Adrenal gland (tissue), 12 donors: Measurements from ENCODE around the gene BTBD9. TPM values are rescaled to one million over a fixed set of nuclear protein-coding genes. Genes with fewer than 3 reads are reported as not detected.

Experiments
- DNase-seq, 7 donors: peaks; one replicate each; pipeline ENCODE4 v3.0.0-alpha.2; 2019 to 2020
- H3K27ac ChIP-seq, 5 donors: fragments of 200-600 bp; sonication (generic) in 4 of 5; 1 replicate in 3 of 5; 2 replicates in 2 of 5; pipeline versions ENCODE4 v1.5.1 to v1.8.0; 2016 to 2020; ENCODE audit warnings: mild to moderate bottlenecking in 1 of 5
- H3K27me3 ChIP-seq: fragments of 200-600 bp; 2 replicates; pipeline ENCODE4 v1.8.0; 2021
- H3K36me3 ChIP-seq, 2 donors: fragments of 200-600 bp; replicated peaks in 1 of 2; 1 replicate in 1 of 2; 2 replicates in 1 of 2; pipeline versions ENCODE4 v1.5.1 to v1.8.0; 2018 to 2022
- H3K4me1 ChIP-seq, 2 donors: fragments of 200-600 bp; replicated peaks in 1 of 2; 1 replicate in 1 of 2; 2 replicates in 1 of 2; pipeline versions ENCODE4 v1.5.1 to v1.8.0; 2018 to 2021
- H3K4me3 ChIP-seq, 4 donors: fragments of 200-600 bp; sonication (generic) in 3 of 4; one replicate each; pipeline ENCODE4 v1.5.1; 2016 to 2018
- H3K9me3 ChIP-seq, 3 donors: fragments of 200-600 bp; sonication (generic) in 1 of 3; replicated peaks in 1 of 3; 1 replicate in 2 of 3; 2 replicates in 1 of 3; pipeline versions ENCODE4 v1.5.1 to v1.8.0; 2016 to 2021
- POLR2A ChIP-seq, 2 donors: fragments of 450-650 bp; IDR thresholded peaks; one replicate each; pipeline ENCODE4 v1.6.1; 2017; ENCODE audit warnings: antibody characterized with exemption in 2 of 2, mild to moderate bottlenecking in 2 of 2, moderate library complexity in 1 of 2
- WGBS, 4 donors: extraction: QIAGEN DNeasy Blood & Tissue Kit in 2 of 4; methylation state at CpG; one replicate each; pipeline versions ENCODE4 v1.1.5 to v1.1.7; 2013 to 2017; 5-methylcytosine and 5-hydroxymethylcytosine counted together
- intact Hi-C, 2 donors: fragments of 100-400 bp; cut with DNase I; formaldehyde crosslinking; loops; one replicate each; pipeline versions ENCODE4 v1.14.1 to v1.15.0; 2022 to 2023
- polyA plus RNA-seq, 3 donors: library from polyadenylated mRNA; stranded (reverse); fragments of 200-250 nt in 2 of 3; fragments of 350-450 nt in 1 of 3; fragmentation: Illumina TruSeq in 1 of 3; extraction: RNeasy Lipid Tissue Mini Kit (QIAGEN cat#74804) in 1 of 3; gene quantifications; one replicate each; pipeline ENCODE4 v1.2.3, GENCODE V29; 2013 to 2014
- total RNA-seq, 9 donors: library from RNA; depleted of rRNA in 4 of 9; stranded (reverse); fragments of >200 nt in 4 of 9; fragments of 120-200 nt in 1 of 9; fragmentation: NEBNext Ultra II Directional in 1 of 9; extraction: Animal tissue kit (Norgen Biotek cat#: 25700) in 1 of 9; gene quantifications; one replicate each; pipeline versions ENCODE4 v1.1.0 to v1.2.4, GENCODE V29; 2013 to 2023
- TF ChIP-seq, protein P1 (sequence below), 6 experiments: fragments of 450-650 bp in 4 of 6; fragments of 200-600 bp in 2 of 6; sonication (generic) in 1 of 6; IDR thresholded peaks; 1 replicate in 5 of 6; 2 replicates in 1 of 6; pipeline versions ENCODE4 v1.5.1 to v1.8.0; 2016 to 2021; ENCODE audit warnings: antibody characterized with exemption in 6 of 6, mild to moderate bottlenecking in 2 of 6, moderate library complexity in 1 of 6
- donor health status: healthy with polysubstance abuse.
- donor health status: Bipolar disorder and iron deficiency.
- donor health status: DM: yes; HTN: yes; CAD: no.
- donor health status: DM: no; HTN: no; CAD: no.
- donor health status: DM: no; HTN: no; CAD: no.
- donor health status: DM: yes; HTN: yes; CAD: no.

The BTBD9 gene
- total and polyA plus RNA-seq, 12 donors = 2.4 to 29.6 (median 18.1) TPM

- Histone ChIP-seq H3K4me1 (no peaks in the 10 kb centered on the region), H3K36me3 (no peaks in the 10 kb centered on the region), H3K27ac (no peak overlapping the region), H3K4me3 (no peak overlapping the region), H3K27me3 (no peaks in the 10 kb centered on the region), H3K9me3 (no peaks in the 10 kb centered on the region)
- 94 to 99% (median 96%) methylated on average over 8 of the region's 8 CpGs for WGBS, 4 donors
- intact Hi-C loops = no loop called here
- TF ChIP-seq, protein P1, sequence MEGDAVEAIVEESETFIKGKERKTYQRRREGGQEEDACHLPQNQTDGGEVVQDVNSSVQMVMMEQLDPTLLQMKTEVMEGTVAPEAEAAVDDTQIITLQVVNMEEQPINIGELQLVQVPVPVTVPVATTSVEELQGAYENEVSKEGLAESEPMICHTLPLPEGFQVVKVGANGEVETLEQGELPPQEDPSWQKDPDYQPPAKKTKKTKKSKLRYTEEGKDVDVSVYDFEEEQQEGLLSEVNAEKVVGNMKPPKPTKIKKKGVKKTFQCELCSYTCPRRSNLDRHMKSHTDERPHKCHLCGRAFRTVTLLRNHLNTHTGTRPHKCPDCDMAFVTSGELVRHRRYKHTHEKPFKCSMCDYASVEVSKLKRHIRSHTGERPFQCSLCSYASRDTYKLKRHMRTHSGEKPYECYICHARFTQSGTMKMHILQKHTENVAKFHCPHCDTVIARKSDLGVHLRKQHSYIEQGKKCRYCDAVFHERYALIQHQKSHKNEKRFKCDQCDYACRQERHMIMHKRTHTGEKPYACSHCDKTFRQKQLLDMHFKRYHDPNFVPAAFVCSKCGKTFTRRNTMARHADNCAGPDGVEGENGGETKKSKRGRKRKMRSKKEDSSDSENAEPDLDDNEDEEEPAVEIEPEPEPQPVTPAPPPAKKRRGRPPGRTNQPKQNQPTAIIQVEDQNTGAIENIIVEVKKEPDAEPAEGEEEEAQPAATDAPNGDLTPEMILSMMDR (IDR thresholded peaks at IDR 0.05) = no peak
- TF ChIP-seq POLR2A (IDR thresholded peaks at IDR 0.05) = no peak
- DNase-seq = no peak
These were observed 502.0 kb downstream of the BTBD9 start for GRCh38 chr6:38137608-38138265.

- H3K27ac ChIP-seq = no peak overlapping the region
- WGBS, 4 donors = 74 to 88% (median 86%) methylated on average over 4 of the region's 4 CpGs
- intact Hi-C loops = no loop called here
- H3K27me3 ChIP-seq = no peaks in the 10 kb centered on the region
- H3K4me3 ChIP-seq = no peak overlapping the region
- H3K4me1 ChIP-seq = peaks cover 0 to 2% of the 10 kb centered on the region in 2 donors
- H3K9me3 ChIP-seq = no peaks in the 10 kb centered on the region
- no peaks in the 10 kb centered on the region for H3K36me3 ChIP-seq
- no peak for TF ChIP-seq POLR2A (IDR thresholded peaks at IDR 0.05)
- TF ChIP-seq, protein P1 (IDR thresholded peaks at IDR 0.05) = no peak
- DNase-seq = no peak
These were observed 503.2 kb downstream of the BTBD9 start for GRCh38 chr6:38136547-38136946.

- peaks cover 0 to 4% of the 10 kb centered on the region in 2 donors for H3K4me1 ChIP-seq
- no peak overlapping the region for H3K4me3 ChIP-seq
- TF ChIP-seq, protein P1 (IDR thresholded peaks at IDR 0.05) = no peak
- no peak for TF ChIP-seq POLR2A (IDR thresholded peaks at IDR 0.05)
- no peak overlapping the region for H3K27ac ChIP-seq
- no peaks in the 10 kb centered on the region for H3K27me3 ChIP-seq
- H3K36me3 ChIP-seq = no peaks in the 10 kb centered on the region
- no peak for DNase-seq
- 78 to 93% (median 88%) methylated on average over 4 of the region's 4 CpGs for WGBS, 4 donors
- intact Hi-C loops = no loop called here
- H3K9me3 ChIP-seq = no peaks in the 10 kb centered on the region
These were observed 505.0 kb downstream of the BTBD9 start for GRCh38 chr6:38134704-38135088.

DNA sequence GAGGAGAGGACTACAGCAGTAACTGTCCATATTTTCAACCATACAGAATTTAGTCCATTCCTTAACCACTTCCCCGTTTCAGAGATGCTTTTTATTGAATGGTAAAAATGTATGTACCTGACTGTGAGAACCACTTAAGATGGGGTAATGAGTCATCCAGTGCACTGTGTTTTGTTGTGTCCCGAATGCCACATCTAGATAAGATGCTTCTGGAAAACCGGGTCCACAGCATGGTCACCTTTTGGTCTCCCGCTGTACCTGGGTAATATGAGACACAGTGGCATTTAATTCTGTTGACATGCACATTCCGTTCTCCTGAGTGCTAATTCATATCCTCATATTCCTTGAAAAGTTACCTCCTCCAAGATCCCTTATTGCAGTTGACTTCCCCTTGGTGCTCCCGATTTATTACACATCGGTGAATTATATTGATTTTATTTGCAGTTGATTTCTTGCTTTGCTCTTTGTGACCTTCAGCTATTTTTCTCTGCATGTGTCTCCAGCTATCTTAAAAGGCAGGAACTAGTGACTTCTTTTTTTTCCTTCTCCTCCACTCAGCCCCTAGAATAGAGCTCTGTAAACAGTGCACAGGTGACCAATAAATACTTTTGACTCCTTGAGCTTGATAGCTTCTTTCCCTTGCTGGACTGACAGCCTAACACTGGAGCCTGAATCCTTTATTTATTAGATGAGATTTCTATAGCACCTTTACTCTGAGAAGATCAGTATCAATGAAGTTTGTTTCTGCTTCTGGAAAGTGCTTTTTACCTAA, 505.6 kb downstream of the BTBD9 start:
- Histone ChIP-seq H3K4me1 (peaks cover 0 to 4% of the 10 kb centered on the region in 2 donors), H3K4me3 (no peak overlapping the region), H3K27me3 (no peaks in the 10 kb centered on the region), H3K9me3 (no peaks in the 10 kb centered on the region), H3K36me3 (no peaks in the 10 kb centered on the region), H3K27ac (no peak overlapping the region)
- intact Hi-C loops = no loop called here
- 81 to 86% (median 83%) methylated on average over 7 of the region's 7 CpGs for WGBS, 4 donors
- no peak for TF ChIP-seq POLR2A (IDR thresholded peaks at IDR 0.05)
- TF ChIP-seq, protein P1 (IDR thresholded peaks at IDR 0.05) = no peak
- DNase-seq = no peak
